ENCODE data around the gene SLC7A1. TPM values are rescaled to one million over a fixed set of nuclear protein-coding genes. Genes with fewer than 3 reads are reported as not detected.

Gene SLC7A1
- total and polyA plus RNA-seq, 2 donors, result 8.5 to 11.7 TPM

DNA sequence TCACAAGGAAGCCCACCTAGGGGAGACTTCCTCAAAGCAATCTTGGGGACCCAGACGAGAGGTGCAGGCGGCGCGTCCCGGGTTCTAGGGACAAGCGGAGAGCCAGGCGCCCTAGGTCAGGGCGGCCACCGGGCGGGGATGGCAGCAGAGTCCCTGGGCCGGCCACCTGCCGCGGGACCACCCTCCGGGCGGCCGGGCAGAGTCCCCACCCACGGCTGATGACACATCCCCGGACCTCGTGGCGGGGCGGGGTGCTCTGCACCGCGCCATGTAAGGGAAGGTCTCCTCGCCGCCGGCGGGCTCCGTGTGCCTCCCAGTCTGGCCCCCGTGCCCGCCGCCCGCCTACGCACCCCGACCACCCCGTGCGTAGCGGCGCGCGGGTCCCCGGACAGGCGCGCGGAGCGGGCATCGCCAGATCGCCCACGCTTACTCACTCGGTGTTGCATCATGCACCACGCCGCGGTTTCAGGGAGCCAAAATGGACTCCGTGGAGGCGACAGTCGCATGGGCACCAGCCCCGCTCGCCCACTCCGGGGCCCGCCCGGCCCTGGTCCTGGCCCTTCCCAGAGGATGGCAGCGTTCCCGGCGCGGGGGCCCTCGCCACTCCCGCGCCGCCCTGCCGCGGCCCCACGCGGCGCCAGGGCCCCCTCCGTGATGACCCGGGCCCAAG lies 643 bp downstream of the SLC7A1 start:
- H3K4me3 ChIP-seq (ENCODE audit: low read depth, low read length), result peak overlapping the region; percentile 83
- H3K4me1 ChIP-seq (ENCODE audit: insufficient read depth), result no peaks in the 10 kb centered on the region
- peak overlapping the region; percentile 76 for H3K27ac ChIP-seq (ENCODE audit: low read depth)
- DNase-seq (ENCODE audit: extremely low spot score), result no peak
- no peaks in the 10 kb centered on the region for H3K36me3 ChIP-seq (ENCODE audit: insufficient read depth)
- WGBS, result under 1% methylated on average over 75 of the region's 75 CpGs

DNA sequence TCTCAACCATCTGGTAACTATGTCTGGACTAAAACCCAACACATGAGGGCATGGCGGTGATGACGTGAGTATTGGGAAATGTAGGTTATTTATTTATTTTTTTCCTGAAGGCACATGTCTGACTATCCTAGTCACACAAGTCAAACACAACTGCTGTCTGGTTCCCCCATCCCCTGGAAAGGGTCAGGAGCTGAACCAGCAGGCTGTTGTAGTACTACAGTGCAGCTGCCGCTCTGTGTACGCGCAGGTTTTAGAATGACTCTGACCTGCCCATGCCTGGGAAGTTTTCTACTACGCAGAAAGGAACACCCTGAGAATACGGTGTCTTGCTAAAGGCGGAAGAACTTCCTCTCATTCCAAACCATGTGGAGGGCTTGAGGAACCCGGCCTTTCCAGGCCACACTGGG lies 1.2 kb downstream of the SLC7A1 start:
- 26% methylated on average over 9 of the region's 9 CpGs for WGBS
- Histone ChIP-seq H3K27ac (ENCODE audit: low read depth) (peak overlapping the region; percentile 76), H3K4me3 (ENCODE audit: low read depth, low read length) (peak overlapping the region; percentile 83), H3K36me3 (ENCODE audit: insufficient read depth) (no peaks in the 10 kb centered on the region), H3K4me1 (ENCODE audit: insufficient read depth) (no peaks in the 10 kb centered on the region)
- peak; percentile 29 for DNase-seq (ENCODE audit: extremely low spot score)

DNA sequence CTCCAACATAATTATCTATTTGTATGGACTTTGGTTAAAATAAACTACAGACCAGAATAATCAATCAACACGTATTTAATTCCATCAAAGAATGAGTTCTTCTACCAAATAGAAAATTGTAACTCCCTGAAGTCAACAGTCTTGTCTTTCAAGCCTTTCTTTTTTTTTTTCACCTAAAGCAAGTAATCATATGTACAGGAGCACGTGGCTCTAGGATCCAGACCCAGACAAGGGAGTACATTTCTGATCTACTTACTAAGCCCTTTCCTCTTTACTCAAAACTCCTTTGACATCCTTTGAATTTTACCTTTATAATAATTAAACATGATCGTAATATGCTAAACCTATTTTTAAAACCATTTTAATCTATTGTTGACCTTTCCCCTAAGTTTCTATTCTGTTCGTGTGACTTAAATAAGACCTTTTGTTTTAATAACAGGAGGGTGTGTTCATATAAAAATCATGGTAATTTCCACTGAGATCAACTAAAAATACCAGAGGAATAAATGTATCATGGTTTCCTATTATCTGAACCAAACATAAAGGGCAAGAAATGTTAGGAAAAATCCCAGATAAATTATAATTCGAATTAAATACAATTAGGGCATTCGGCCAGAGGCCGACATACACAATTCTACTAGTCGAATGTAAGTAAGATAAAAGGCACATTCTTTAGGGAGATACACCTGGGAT lies 1.7 kb downstream of the SLC7A1 start:
- no peaks in the 10 kb centered on the region for H3K36me3 ChIP-seq (ENCODE audit: insufficient read depth)
- no peak overlapping the region for H3K27ac ChIP-seq (ENCODE audit: low read depth)
- no peak overlapping the region for H3K4me3 ChIP-seq (ENCODE audit: low read depth, low read length)
- no peaks in the 10 kb centered on the region for H3K4me1 ChIP-seq (ENCODE audit: insufficient read depth)
- DNase-seq (ENCODE audit: extremely low spot score), result no peak
- WGBS, result 72% methylated on average over 8 of the region's 8 CpGs

DNA sequence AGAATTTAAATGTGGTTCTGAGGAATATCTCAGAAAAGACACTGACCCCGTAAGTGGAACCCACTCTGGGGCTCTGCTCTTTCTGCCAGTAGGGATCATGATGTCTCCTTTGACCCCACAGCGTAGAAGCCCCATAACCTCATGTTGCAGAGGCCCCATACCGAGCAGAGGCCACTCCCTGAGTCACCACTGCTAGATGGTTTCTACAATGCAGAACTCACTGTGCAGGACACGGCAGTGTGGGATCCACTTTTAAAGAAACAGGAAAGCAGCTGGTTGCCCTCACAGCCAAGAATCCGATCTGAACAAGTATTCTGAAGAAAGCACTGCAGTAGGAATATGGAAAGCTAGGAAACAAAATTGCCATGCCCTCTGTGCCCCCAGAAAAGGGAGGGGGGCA lies 4.2 kb downstream of the SLC7A1 start:
- Histone ChIP-seq H3K36me3 (ENCODE audit: insufficient read depth) (no peaks in the 10 kb centered on the region), H3K4me1 (ENCODE audit: insufficient read depth) (no peaks in the 10 kb centered on the region), H3K4me3 (ENCODE audit: low read depth, low read length) (no peak overlapping the region), H3K27ac (ENCODE audit: low read depth) (no peak overlapping the region)
- WGBS, result 65% methylated on average over 5 of the region's 5 CpGs
- no peak for DNase-seq (ENCODE audit: extremely low spot score)

DNA sequence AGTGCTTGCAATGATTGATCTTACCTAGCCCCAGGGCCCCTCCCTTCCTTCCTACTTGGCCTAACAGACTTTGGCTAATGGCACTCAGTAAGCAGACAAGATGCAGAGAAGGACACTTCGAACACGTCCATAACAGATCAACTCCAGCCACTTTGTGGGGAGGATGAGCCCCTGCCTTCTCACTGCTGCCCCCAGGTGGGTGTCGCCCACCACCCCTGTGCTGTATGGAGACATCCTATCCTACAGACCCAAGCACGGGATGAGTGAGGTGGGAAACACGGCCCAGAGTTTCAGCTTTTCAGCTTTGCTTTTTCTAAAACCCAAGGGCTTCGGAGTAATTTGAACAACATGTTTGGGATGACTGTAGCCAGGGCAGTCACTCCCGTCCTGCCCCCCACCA lies 5.5 kb downstream of the SLC7A1 start:
- no peak for DNase-seq (ENCODE audit: extremely low spot score)
- Histone ChIP-seq H3K4me1 (ENCODE audit: insufficient read depth) (no peaks in the 10 kb centered on the region), H3K36me3 (ENCODE audit: insufficient read depth) (no peaks in the 10 kb centered on the region), H3K4me3 (ENCODE audit: low read depth, low read length) (no peak overlapping the region), H3K27ac (ENCODE audit: low read depth) (no peak overlapping the region)
- 82% methylated on average over 7 of the region's 7 CpGs for WGBS

DNA sequence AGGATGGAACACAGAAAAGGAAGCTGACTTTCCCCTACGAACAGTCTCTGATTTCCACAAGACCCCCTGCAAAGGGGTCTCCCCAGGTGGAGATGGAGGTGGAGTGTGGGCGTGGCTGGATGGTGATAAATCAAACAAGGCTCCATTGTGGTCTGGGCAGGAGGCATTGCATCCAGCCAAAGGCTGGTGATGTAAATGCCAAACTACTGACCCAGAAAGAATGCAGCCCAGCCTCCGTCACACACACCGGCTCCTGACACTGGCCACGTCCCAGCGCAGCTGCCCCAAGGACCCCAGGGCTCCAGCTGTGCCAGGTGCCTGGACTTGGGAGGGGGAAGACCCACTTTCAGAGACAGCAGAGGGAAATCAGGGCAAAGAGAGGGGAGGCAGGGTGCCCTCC lies 6.3 kb downstream of the SLC7A1 start:
- no peak for DNase-seq (ENCODE audit: extremely low spot score)
- H3K27ac ChIP-seq (ENCODE audit: low read depth), result no peak overlapping the region
- no peak overlapping the region for H3K4me3 ChIP-seq (ENCODE audit: low read depth, low read length)
- H3K4me1 ChIP-seq (ENCODE audit: insufficient read depth), result no peaks in the 10 kb centered on the region
- H3K36me3 ChIP-seq (ENCODE audit: insufficient read depth), result no peaks in the 10 kb centered on the region
- 76% methylated on average over 6 of the region's 6 CpGs for WGBS

DNA sequence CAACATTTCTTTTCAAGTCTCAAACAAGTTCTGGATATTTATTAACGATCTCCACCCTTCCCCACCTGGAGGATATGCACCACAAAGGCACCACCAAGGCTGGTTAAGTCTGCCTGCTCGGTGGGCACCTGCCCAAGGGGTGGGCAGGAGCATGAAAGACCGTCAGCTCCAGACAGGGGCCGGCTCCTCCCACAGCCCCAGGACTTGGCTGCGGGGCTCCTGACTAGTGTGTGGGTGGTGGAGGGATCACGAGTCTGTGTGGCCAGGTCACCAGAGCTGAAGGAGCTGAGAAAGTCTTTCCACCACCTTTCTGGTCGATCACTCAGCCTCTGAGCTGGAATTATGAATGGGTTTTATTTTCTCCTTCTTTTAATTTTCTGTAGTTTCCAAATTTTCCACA lies 7.8 kb downstream of the SLC7A1 start:
- no peak overlapping the region for H3K27ac ChIP-seq (ENCODE audit: low read depth)

DNA sequence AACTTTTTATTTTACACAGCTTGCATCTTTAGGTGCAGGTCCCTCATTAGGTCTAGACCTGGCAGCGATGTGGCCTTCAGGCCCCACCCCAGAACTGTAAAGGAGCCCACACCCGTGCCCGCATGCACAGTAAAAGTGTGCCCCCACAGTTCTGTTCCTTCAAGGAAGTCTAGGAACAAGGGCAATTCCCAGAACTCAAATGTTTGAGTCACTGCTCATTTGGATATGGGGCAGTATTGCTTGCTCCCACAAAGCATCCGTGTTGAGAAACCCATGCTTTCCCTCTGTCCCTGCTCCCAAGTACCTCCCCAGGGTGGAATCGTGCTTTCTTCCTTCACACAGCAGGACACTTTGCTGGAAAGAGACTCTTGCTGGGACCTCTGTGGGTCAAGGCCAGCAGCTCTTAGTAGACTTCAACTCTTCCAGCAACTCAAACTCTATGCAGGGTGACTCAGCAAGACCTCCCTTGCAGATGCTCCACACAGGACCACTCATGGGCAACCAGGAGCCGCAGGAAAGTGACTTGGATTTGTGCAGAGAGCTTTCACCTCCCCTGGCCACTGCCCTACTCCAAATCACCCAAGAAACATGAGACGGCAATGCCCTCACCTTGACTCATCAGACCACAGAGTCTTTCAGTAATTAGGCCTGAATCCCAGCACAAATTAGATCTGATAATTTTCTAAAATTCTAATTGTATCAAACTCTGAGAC lies 12.3 kb downstream of the SLC7A1 start:
- Histone ChIP-seq H3K4me3 (ENCODE audit: low read depth, low read length) (no peak overlapping the region), H3K4me1 (ENCODE audit: insufficient read depth) (no peaks in the 10 kb centered on the region), H3K27ac (ENCODE audit: low read depth) (no peak overlapping the region), H3K36me3 (ENCODE audit: insufficient read depth) (no peaks in the 10 kb centered on the region)
- DNase-seq (ENCODE audit: extremely low spot score), result no peak
- WGBS, result 91% methylated on average over 7 of the region's 7 CpGs

More for the DNA sequence above, 7.8 kb downstream of the SLC7A1 start:
- no peaks in the 10 kb centered on the region for H3K36me3 ChIP-seq (ENCODE audit: insufficient read depth)
- WGBS, result 67% methylated on average over 7 of the region's 7 CpGs
- H3K4me1 ChIP-seq (ENCODE audit: insufficient read depth), result no peaks in the 10 kb centered on the region
- H3K4me3 ChIP-seq (ENCODE audit: low read depth, low read length), result no peak overlapping the region
- no peak for DNase-seq (ENCODE audit: extremely low spot score)

DNA sequence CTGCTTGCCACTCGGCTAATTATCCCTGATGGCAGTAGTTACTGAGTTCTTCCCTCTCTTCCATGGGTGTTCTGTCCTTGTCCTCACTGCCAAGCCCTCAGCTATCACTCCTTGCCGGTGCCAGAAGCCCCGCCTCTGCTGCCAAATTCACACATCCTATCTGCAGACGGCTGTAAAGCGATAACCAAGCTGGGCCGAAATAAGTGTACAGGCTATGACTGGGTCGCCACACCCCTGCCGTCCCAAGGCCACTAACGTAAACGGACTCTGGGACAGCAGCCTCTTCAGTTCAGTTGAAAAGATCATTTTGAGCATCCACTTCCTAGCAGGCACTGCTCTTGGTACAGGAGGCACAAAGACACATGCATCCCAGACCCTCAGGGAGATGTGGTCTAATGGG lies 13.3 kb downstream of the SLC7A1 start:
- DNase-seq (ENCODE audit: extremely low spot score), result no peak
- Histone ChIP-seq H3K4me1 (ENCODE audit: insufficient read depth) (no peaks in the 10 kb centered on the region), H3K4me3 (ENCODE audit: low read depth, low read length) (no peak overlapping the region), H3K27ac (ENCODE audit: low read depth) (no peak overlapping the region), H3K36me3 (ENCODE audit: insufficient read depth) (no peaks in the 10 kb centered on the region)
- WGBS, result 69% methylated on average over 10 of the region's 10 CpGs

DNA sequence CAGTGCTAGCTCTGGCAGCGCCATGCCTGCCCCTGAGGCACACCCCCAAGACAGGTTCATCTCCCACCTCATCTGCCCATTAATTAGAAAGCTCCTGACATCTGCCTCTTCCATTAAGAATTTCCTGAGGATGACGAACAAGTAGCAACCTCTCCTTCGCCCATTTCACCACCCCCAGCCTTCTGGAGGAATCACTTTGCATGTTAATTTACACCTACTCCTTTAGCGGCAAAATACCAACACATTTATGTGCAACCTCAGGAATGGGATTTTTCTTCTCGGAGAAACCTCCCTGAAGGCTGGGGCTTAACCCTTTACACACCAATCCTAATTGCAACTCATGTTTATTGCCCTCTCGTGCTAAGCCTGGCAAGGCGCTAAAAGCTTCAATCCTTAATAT lies 13.8 kb downstream of the SLC7A1 start:
- Histone ChIP-seq H3K36me3 (ENCODE audit: insufficient read depth) (no peaks in the 10 kb centered on the region), H3K4me3 (ENCODE audit: low read depth, low read length) (no peak overlapping the region), H3K27ac (ENCODE audit: low read depth) (no peak overlapping the region), H3K4me1 (ENCODE audit: insufficient read depth) (no peaks in the 10 kb centered on the region)
- WGBS, result 72% methylated on average over 7 of the region's 7 CpGs
- DNase-seq (ENCODE audit: extremely low spot score), result no peak

DNA sequence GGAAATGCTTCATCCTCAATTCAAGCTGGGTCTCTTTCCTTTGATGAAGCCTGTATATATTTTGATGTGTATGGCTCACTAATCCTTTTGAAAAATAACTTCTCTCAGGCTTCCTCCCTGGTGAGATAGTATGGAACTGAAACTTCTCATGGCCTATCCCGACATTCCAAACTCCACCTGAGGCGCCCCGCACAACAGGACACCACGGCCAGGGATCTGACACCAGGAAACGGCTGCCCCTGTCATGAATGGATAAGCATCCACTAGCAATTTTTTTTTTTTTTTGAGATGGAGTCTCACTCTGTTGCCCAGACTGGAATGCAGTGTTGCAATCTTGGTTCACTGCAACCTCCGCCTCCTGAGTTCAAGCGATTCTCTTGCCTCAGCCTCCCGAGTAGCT lies 16.4 kb downstream of the SLC7A1 start:
- Histone ChIP-seq H3K27ac (ENCODE audit: low read depth) (no peak overlapping the region), H3K4me3 (ENCODE audit: low read depth, low read length) (no peak overlapping the region), H3K36me3 (ENCODE audit: insufficient read depth) (no peaks in the 10 kb centered on the region), H3K4me1 (ENCODE audit: insufficient read depth) (no peaks in the 10 kb centered on the region)
- WGBS, result 94% methylated on average over 8 of the region's 8 CpGs
- no peak for DNase-seq (ENCODE audit: extremely low spot score)

DNA sequence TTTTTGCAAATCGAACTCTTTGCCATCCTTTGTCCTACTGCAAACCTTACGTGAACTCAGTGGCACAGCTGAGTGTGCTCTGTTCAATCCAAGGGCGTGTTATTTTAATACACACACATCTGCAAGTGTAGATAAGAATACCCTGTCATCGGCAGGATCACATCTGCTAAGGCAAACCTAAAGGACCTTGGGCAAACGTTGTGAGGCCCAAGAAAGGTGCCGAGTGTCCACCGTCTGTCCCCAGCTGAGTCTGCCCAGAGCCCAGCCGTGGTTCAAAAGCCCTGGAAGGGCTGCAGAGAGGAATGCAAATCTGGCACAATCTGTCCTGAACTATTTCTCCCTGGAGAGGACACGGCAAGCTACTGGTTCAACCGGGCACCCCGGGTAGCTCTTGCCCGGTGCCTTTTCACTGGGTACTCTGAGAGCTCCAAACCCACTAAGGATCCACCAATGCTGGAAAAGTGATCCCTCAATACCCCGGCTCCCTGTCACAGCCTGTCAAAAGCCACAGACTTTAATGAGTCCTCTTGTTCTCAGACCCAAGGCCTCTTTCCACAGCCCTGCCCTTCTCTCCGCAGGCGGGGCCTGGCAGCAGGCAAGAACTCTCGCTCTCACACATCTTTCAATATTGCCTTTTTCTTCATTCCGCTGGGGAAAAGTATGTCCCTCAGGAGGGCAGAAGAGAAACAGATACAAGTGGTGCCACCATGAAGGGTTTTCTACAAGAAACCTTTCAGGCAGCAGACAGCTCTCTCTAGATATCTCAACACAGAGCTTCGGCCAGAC lies 17.0 kb downstream of the SLC7A1 start:
- no peak overlapping the region for H3K4me3 ChIP-seq (ENCODE audit: low read depth, low read length)
- H3K4me1 ChIP-seq (ENCODE audit: insufficient read depth), result no peaks in the 10 kb centered on the region
- 61% methylated on average over 18 of the region's 18 CpGs for WGBS
- no peak for DNase-seq (ENCODE audit: extremely low spot score)
- H3K36me3 ChIP-seq (ENCODE audit: insufficient read depth), result no peaks in the 10 kb centered on the region
- H3K27ac ChIP-seq (ENCODE audit: low read depth), result no peak overlapping the region

DNA sequence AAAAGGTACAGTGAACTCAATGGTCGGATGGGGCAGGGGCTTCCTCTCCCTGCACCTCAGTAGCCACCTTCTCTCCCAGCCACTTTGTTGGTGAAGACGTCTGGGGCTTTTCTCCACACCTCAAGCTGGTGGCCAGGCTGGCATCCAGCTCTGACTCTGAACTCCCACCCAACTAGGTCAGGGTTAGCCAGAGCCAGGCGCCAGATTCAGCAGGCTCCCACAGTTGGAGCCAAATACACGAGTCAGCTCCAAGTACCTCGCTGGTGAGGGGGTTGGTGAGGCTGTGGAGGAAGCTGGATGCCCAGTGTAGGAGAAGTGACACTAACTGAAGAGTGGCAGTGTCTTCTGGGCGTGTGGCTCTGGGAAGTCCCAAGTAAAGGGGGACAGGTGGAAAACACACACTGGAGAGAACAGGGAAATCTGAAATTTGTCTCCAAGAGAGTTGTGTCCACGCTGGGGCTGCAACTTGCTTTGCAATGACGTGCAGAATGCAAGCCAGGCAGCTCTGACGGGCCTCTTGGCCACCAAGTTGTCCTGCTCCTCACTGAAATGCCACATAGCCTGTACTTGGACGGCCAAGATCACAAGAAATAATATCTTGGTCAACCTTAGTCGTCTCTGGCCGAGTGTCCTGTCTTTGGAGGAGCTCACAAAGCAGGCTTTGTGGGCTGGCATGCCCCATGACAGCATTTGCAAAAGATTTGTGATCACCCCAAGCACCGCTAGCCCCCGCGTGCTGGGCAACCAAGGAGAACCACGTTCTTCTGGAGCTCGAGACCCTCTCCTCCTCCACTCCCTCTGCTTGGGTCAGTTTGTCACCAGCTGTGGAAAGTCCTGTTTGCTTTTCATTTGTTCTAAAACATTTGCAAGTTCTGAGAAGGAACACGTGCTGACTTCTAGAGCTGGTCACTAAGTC lies 18.1 kb downstream of the SLC7A1 start:
- Histone ChIP-seq H3K4me3 (ENCODE audit: low read depth, low read length) (no peak overlapping the region), H3K27ac (ENCODE audit: low read depth) (no peak overlapping the region), H3K4me1 (ENCODE audit: insufficient read depth) (no peaks in the 10 kb centered on the region), H3K36me3 (ENCODE audit: insufficient read depth) (no peaks in the 10 kb centered on the region)
- no peak for DNase-seq (ENCODE audit: extremely low spot score)
- 88% methylated on average over 18 of the region's 18 CpGs for WGBS

Measured in urinary bladder (tissue), 4 donors.